H1 (cell line): ENCODE measurements around the gene CLN6. TPM values are rescaled to one million over a fixed set of nuclear protein-coding genes. Genes with fewer than 3 reads are reported as not detected.
A peak's percentile ranks its signal among the peaks of the same experiment; 100 is the strongest.

Experiments used
- CTCF ChIA-PET: fragments of 300-600 bp; sonication (Branson Sonifier 250); formaldehyde crosslinking; loops from one replicate; lab custom pipeline; 2021; ENCODE audit not compliant: partially characterized antibody; lab: Charles Lee
- POLR2A ChIA-PET: fragments of 300-600 bp; sonication (Branson Sonifier 250); formaldehyde crosslinking; loops from one replicate; lab custom pipeline; 2021; ENCODE audit warnings: inconsistent platforms; ENCODE audit not compliant: partially characterized antibody; lab: Charles Lee
- DNase-seq, 2 experiments: peaks; one replicate each; pipeline versions ENCODE4 v3.0.0 to v3.0.0-alpha.2; 2010 to 2022; ENCODE audit warnings: low spot score in 2 of 2, low read depth in 1 of 2, mixed read lengths in 1 of 2
- FAIRE-seq: peaks from 2 replicates; lab custom pipeline; 2011; peaks lifted over from hg19 to GRCh38; lab: Jason Lieb, UNC
- H2AFZ ChIP-seq: 2 replicates; pipeline ENCODE4 v1.8.1; 2012; ENCODE audit warnings: low read length, inconsistent platforms
- H2AK5ac ChIP-seq: 2 replicates; pipeline ENCODE4 v1.6.1; 2013; ENCODE audit warnings: low read depth, low read length
- H2BK120ac ChIP-seq: replicated peaks from 2 replicates; pipeline ENCODE3; 2013; ENCODE audit warnings: low read depth, low read length, inconsistent platforms
- H2BK12ac ChIP-seq: 2 replicates; pipeline ENCODE4 v1.6.1; 2013; ENCODE audit warnings: low read depth, low read length
- H2BK15ac ChIP-seq: 2 replicates; pipeline ENCODE4 v1.6.1; 2013; ENCODE audit warnings: low read length
- H2BK20ac ChIP-seq: 2 replicates; pipeline ENCODE4 v1.6.1; 2013; ENCODE audit warnings: low read length
- H2BK5ac ChIP-seq: 2 replicates; pipeline ENCODE4 v1.6.1; 2013; ENCODE audit warnings: low read depth, low read length
- H3K14ac ChIP-seq: 2 replicates; pipeline ENCODE4 v1.6.1; 2013; ENCODE audit warnings: inconsistent platforms; ENCODE audit not compliant: insufficient read length
- H3K18ac ChIP-seq: 2 replicates; pipeline ENCODE4 v1.6.1; 2013; ENCODE audit warnings: low read length; ENCODE audit errors: extremely low read depth
- H3K23ac ChIP-seq: 2 replicates; pipeline ENCODE4 v1.6.1; 2013; ENCODE audit warnings: inconsistent platforms; ENCODE audit not compliant: insufficient read length
- H3K23me2 ChIP-seq: 2 replicates; pipeline ENCODE4 v1.6.1; 2013; ENCODE audit warnings: low read depth, low read length
- H3K27ac ChIP-seq: 2 replicates; pipeline ENCODE4 v1.6.1; 2011; ENCODE audit warnings: low read depth, low read length, inconsistent platforms
- H3K27me3 ChIP-seq, 4 experiments: replicated peaks in 1 of 4; 1 replicate in 1 of 4; 2 replicates in 3 of 4; pipeline versions ENCODE4 v1.6.1 to v1.8.1; 2011 to 2013; ENCODE audit warnings: low read length in 3 of 4, mild to moderate bottlenecking in 3 of 4, inconsistent platforms in 2 of 4, mixed read lengths in 2 of 4, moderate library complexity in 1 of 4; ENCODE audit not compliant: control insufficient read depth in 3 of 4, insufficient read depth in 3 of 4; ENCODE audit errors: extremely low read depth in 1 of 4
- H3K36me3 ChIP-seq, 4 experiments: 2 replicates each; pipeline versions ENCODE4 v1.6.1 to v1.8.1; 2011 to 2013; ENCODE audit warnings: mild to moderate bottlenecking in 4 of 4, low read length in 3 of 4, moderate library complexity in 2 of 4, control low read depth in 1 of 4, inconsistent platforms in 1 of 4; ENCODE audit not compliant: insufficient read depth in 4 of 4, control insufficient read depth in 2 of 4
- H3K4ac ChIP-seq: replicated peaks from 2 replicates; pipeline ENCODE3; 2013; ENCODE audit warnings: low read length, low read depth, mixed read lengths, inconsistent platforms; ENCODE audit not compliant: insufficient read length
- H3K4me1 ChIP-seq, 4 experiments: replicated peaks in 1 of 4; 1 replicate in 1 of 4; 2 replicates in 3 of 4; pipeline versions ENCODE4 v1.6.1 to v1.8.1; 2011 to 2013; ENCODE audit warnings: low read length in 3 of 4, inconsistent platforms in 2 of 4, mixed read lengths in 1 of 4; ENCODE audit not compliant: insufficient read depth in 4 of 4, control insufficient read depth in 3 of 4
- H3K4me2 ChIP-seq, 2 experiments: 2 replicates each; pipeline versions ENCODE4 v1.6.1 to v1.8.1; 2011 to 2013; ENCODE audit warnings: low read depth in 2 of 2, low read length in 2 of 2, control low read depth in 1 of 2, inconsistent platforms in 1 of 2, mild to moderate bottlenecking in 1 of 2; ENCODE audit not compliant: insufficient read depth in 1 of 2
- H3K4me3 ChIP-seq, 4 experiments: fragments of 200-600, 300-600 bp in 1 of 4; sonication (generic), shearing (Covaris generic), sonication (Bioruptor Twin) in 1 of 4; 2 replicates each; pipeline versions ENCODE4 v1.5.1 to v1.8.1; 2011 to 2016; ENCODE audit warnings: low read length in 4 of 4, low read depth in 3 of 4, control low read depth in 2 of 4, inconsistent platforms in 2 of 4, mild to moderate bottlenecking in 2 of 4, mixed read lengths in 1 of 4, moderate library complexity in 1 of 4; ENCODE audit not compliant: insufficient read depth in 2 of 4; ENCODE audit errors: extremely low read depth in 1 of 4
- H3K56ac ChIP-seq: replicated peaks from 2 replicates; pipeline ENCODE3; 2013; ENCODE audit warnings: low read depth, mild to moderate bottlenecking, mixed read lengths, low read length, inconsistent platforms; ENCODE audit not compliant: insufficient read length
- H3K79me1 ChIP-seq: 2 replicates; pipeline ENCODE4 v1.6.1; 2013; ENCODE audit warnings: low read depth, low read length, control low read depth
- H3K79me2 ChIP-seq, 2 experiments: 2 replicates each; pipeline versions ENCODE4 v1.6.1 to v1.8.1; 2012 to 2013; ENCODE audit warnings: low read length in 2 of 2, mild to moderate bottlenecking in 2 of 2, inconsistent platforms in 1 of 2; ENCODE audit not compliant: insufficient read depth in 2 of 2, control insufficient read depth in 1 of 2
- H3K9ac ChIP-seq, 4 experiments: replicated peaks in 1 of 4; 1 replicate in 1 of 4; 2 replicates in 3 of 4; pipeline versions ENCODE4 v1.6.1 to v1.8.1; 2011 to 2013; ENCODE audit warnings: low read depth in 3 of 4, low read length in 3 of 4, control low read depth in 2 of 4, mild to moderate bottlenecking in 2 of 4, moderate library complexity in 2 of 4, inconsistent platforms in 1 of 4; ENCODE audit errors: extremely low read depth in 1 of 4
- H3K9me3 ChIP-seq, 2 experiments: 2 replicates each; pipeline versions ENCODE4 v1.6.1 to v1.8.1; 2012 to 2013; ENCODE audit warnings: mild to moderate bottlenecking in 2 of 2, moderate library complexity in 2 of 2, control low read depth in 1 of 2, inconsistent platforms in 1 of 2, low read depth in 1 of 2, low read length in 1 of 2, mixed read lengths in 1 of 2; ENCODE audit not compliant: insufficient read depth in 2 of 2
- H4K20me1 ChIP-seq, 2 experiments: replicated peaks in 1 of 2; 2 replicates each; pipeline versions ENCODE3 to v1.8.1; 2011 to 2013; ENCODE audit warnings: inconsistent platforms in 2 of 2, low read length in 2 of 2, mild to moderate bottlenecking in 1 of 2; ENCODE audit not compliant: insufficient read depth in 2 of 2, control insufficient read depth in 1 of 2
- H4K5ac ChIP-seq: 2 replicates; pipeline ENCODE4 v1.6.1; 2013; ENCODE audit warnings: low read length, low read depth, mixed read lengths, inconsistent platforms; ENCODE audit not compliant: insufficient read length
- H4K8ac ChIP-seq: 2 replicates; pipeline ENCODE4 v1.8.0; 2013; ENCODE audit warnings: mild to moderate bottlenecking, moderate library complexity, low read length, inconsistent platforms; ENCODE audit not compliant: insufficient read depth; ENCODE audit errors: extremely low read depth
- H4K91ac ChIP-seq: replicated peaks from 2 replicates; pipeline ENCODE3; 2013; ENCODE audit warnings: low read length, mixed read lengths, inconsistent platforms; ENCODE audit not compliant: insufficient read length
- ASH2L ChIP-seq: fragments of 200-600, 300-600 bp; sonication (generic); IDR thresholded peaks from one replicate; pipeline ENCODE4 v1.7.1; 2017; ENCODE audit warnings: low read length
- CBX8 ChIP-seq: fragments of 300-800, 300-1000 bp; sonication (generic); IDR thresholded peaks from 2 replicates; pipeline ENCODE4 v1.7.1; 2016; ENCODE audit warnings: low read depth, low read length, borderline replicate concordance
- EP300 ChIP-seq, 2 experiments: IDR thresholded peaks; 1 replicate in 1 of 2; 2 replicates in 1 of 2; pipeline ENCODE4 v1.6.1; 2011 to 2012; ENCODE audit warnings: low read depth in 2 of 2, low read length in 2 of 2, mild to moderate bottlenecking in 2 of 2, borderline replicate concordance in 1 of 2, inconsistent platforms in 1 of 2, moderate library complexity in 1 of 2
- JUND ChIP-seq: IDR thresholded peaks from 2 replicates; pipeline ENCODE4 v1.6.1; 2011; ENCODE audit warnings: mild to moderate bottlenecking, improper control_type of control experiment, low read length
- RAD21 ChIP-seq, 2 experiments: IDR thresholded peaks in 1 of 2; conservative IDR thresholded peaks in 1 of 2; 2 replicates each; pipeline ENCODE4 v1.6.1; 2011; ENCODE audit warnings: low read depth in 2 of 2, low read length in 2 of 2, improper control_type of control experiment in 1 of 2, inconsistent platforms in 1 of 2, mild to moderate bottlenecking in 1 of 2, moderate library complexity in 1 of 2
- YY1 ChIP-seq: IDR thresholded peaks from 2 replicates; pipeline ENCODE4 v1.6.1; 2011; ENCODE audit warnings: low read depth, mild to moderate bottlenecking, low read length
- ZNF274 ChIP-seq: IDR thresholded peaks from 2 replicates; pipeline ENCODE4 v1.7.0; 2012; ENCODE audit warnings: low read length, borderline replicate concordance; ENCODE audit errors: extremely low read depth
- WGBS, 2 experiments: shearing (Covaris generic) in 1 of 2; methylation state at CpG; one replicate each; pipeline versions ENCODE4 v1.1.6 to v1.1.7; 2013 to 2015; ENCODE audit warnings: low lambda C conversion rate in 2 of 2, mixed read lengths in 2 of 2, inconsistent platforms in 1 of 2, low coverage in 1 of 2, missing lambda C conversion rate in 1 of 2; ENCODE audit not compliant: insufficient replicate concordance in 2 of 2, insufficient coverage in 1 of 2, insufficient read length in 1 of 2; ENCODE audit errors: extremely low coverage in 1 of 2, missing lambda C conversion rate in 1 of 2; 5-methylcytosine and 5-hydroxymethylcytosine counted together
- polyA plus RNA-seq, 7 experiments: library from polyadenylated mRNA; depleted of rRNA in 3 of 7; stranded (reverse) in 5 of 7; unstranded in 2 of 7; fragments of >200 nt in 5 of 7; fragments of 200-250 nt in 2 of 7; gene quantifications; 1 replicate in 5 of 7; 2 replicates in 1 of 7; 4 replicates in 1 of 7; pipeline versions ENCODE4 v1.2.1 to v1.2.3, GENCODE V29; 2011 to 2013; ENCODE audit warnings: missing spikeins in 2 of 7, mixed read lengths in 2 of 7
- total RNA-seq: library from RNA; stranded (reverse); fragmentation: NEBNext Ultra II Directional; extraction: Animal tissue kit (Norgen Biotek cat#: 25700); gene quantifications from 2 replicates; pipeline ENCODE4 v1.2.1, GENCODE V29; 2021
- TF ChIP-seq, protein P1 (sequence below): IDR thresholded peaks from 2 replicates; pipeline ENCODE4 v1.6.1; 2012; ENCODE audit warnings: inconsistent platforms

The CLN6 gene
- total and polyA plus RNA-seq, 2 of the 8 experiments (the other 6 are each of a cell fraction or from before 2014, with no cell fraction given): 60.0 to 137 TPM

DNA sequence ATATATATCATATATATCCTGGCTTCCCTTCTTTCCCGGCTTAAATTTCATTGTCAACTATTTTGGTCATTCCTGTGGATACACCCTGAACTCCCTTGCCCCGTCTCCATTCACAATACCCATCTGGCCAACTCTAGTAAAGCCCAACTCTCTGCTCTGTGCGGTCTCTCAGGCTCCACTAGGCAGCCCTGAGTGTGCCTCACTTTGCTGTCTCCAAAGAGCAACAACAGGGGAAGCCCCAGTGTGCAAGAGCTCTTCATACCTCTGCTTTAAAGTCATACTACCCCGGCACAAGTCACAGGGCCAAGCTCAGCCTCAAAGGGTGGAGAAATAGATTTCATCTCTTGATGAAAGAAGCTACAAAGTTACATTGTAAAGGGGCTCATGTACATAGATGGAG lies 29.2 kb upstream of the CLN6 start:
- Histone ChIP-seq H3K23ac (no peak overlapping the region), H3K56ac (no peak overlapping the region), H3K4me1 (peaks cover 3 to 15% (median 9%) of the 10 kb centered on the region in 4 experiments; a peak in 6 of 7 replicates), H2BK20ac (peak overlapping the region; percentile 80; the same call in 1 of the 2 replicates), H3K27me3 (no peaks in the 10 kb centered on the region), H2AK5ac (no peak overlapping the region), H2BK12ac (no peak overlapping the region), H2AFZ (no peak overlapping the region), H3K27ac (no peak overlapping the region), H2BK120ac (no peak overlapping the region), H3K4me3 (no peak overlapping the region), H2BK5ac (no peak overlapping the region), H3K4ac (no peak overlapping the region), H2BK15ac (no peak overlapping the region), H3K79me1 (no peaks in the 10 kb centered on the region), H3K4me2 (no peak overlapping the region), H3K23me2 (no peaks in the 10 kb centered on the region; the same call in 1 of the 2 replicates), H3K36me3 (no peaks in the 10 kb centered on the region), H3K9me3 (no peaks in the 10 kb centered on the region; a peak in 1 of 4 replicates), H4K20me1 (no peaks in the 10 kb centered on the region), H3K9ac (peak overlapping the region in 1 of 4 experiments; percentile 18; a peak in 1 of 7 replicates), H3K14ac (no peak overlapping the region), H3K79me2 (no peaks in the 10 kb centered on the region), H4K91ac (no peak overlapping the region), H4K8ac (no peak overlapping the region), H3K18ac (no peak overlapping the region), H4K5ac (peak overlapping the region; percentile 13)
- ChIA-PET CTCF (interaction anchor here (0.9 to 2.2 kb wide), 5 partner anchors 12 to 58 kb away, joined by 3 to 11 read pairs (median 3); no protein-coding TSS in a partner anchor), POLR2A (interaction anchor here (0.7 to 1.8 kb wide), 4 partner anchors 15 to 20 kb away, joined by 3 to 7 read pairs (median 3); partner anchors contain the start of gene FEM1B)
- no peak for DNase-seq
- TF ChIP-seq YY1 (no peak), RAD21 (IDR thresholded peaks at IDR 0.05 in 1 of 2, conservative IDR thresholded peaks at IDR 0.05 in 1 of 2; ENCODE audit: low read depth in 2 of 2, low read length in 2 of 2) (no peak), EP300 (IDR thresholded peaks at IDR 0.05; ENCODE audit: borderline replicate concordance in 1 of 2, low read depth in 2 of 2, low read length in 2 of 2) (no peak), ZNF274 (no peak), ASH2L (no peak), JUND (no peak), CBX8 (no peak)
- TF ChIP-seq, protein P1, sequence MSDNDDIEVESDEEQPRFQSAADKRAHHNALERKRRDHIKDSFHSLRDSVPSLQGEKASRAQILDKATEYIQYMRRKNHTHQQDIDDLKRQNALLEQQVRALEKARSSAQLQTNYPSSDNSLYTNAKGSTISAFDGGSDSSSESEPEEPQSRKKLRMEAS: no peak
- WGBS, 2 experiments: 88% methylated on average over 4 of the region's 4 CpGs; no CpG with 5 or more reads in 1 of the 2 experiments
- FAIRE-seq: no peak
